Sigmoid colon (tissue), 7 donors: ENCODE results near the gene CAV2. TPM values are rescaled to one million over a fixed set of nuclear protein-coding genes. Genes with fewer than 3 reads are reported as not detected.

ENCODE experiments used
- DNase-seq: peaks from one replicate; pipeline ENCODE4 v3.0.0-alpha.2; 2019
- H3K27ac ChIP-seq, 4 donors: fragments of 200-600 bp; sonication (generic); one replicate each; pipeline ENCODE4 v1.5.1; 2016 to 2019; ENCODE audit warnings: mild to moderate bottlenecking in 1 of 4
- H3K27me3 ChIP-seq, 3 donors: fragments of 200-600 bp; sonication (generic); one replicate each; pipeline ENCODE4 v1.5.1; 2019; ENCODE audit warnings: mild to moderate bottlenecking in 1 of 3
- H3K36me3 ChIP-seq, 4 donors: fragments of 200-600 bp; sonication (generic); one replicate each; pipeline ENCODE4 v1.5.1; 2016 to 2019
- H3K4me1 ChIP-seq, 4 donors: fragments of 200-600 bp; sonication (generic); one replicate each; pipeline ENCODE4 v1.5.1; 2017 to 2019
- H3K4me3 ChIP-seq, 4 donors: fragments of 200-600 bp; sonication (generic); one replicate each; pipeline ENCODE4 v1.5.1; 2017 to 2019; ENCODE audit warnings: mild to moderate bottlenecking in 2 of 4, moderate library complexity in 1 of 4
- H3K9me3 ChIP-seq, 4 donors: fragments of 200-600 bp in 3 of 4; sonication (generic) in 3 of 4; one replicate each; pipeline versions ENCODE4 v1.5.1 to v1.6.1; 2013 to 2019
- CTCF ChIP-seq, 4 experiments: fragments of 450-650 bp in 3 of 4; fragments of 200-600 bp in 1 of 4; IDR thresholded peaks; one replicate each; pipeline ENCODE4 v1.5.1; 2016 to 2019; ENCODE audit warnings: antibody characterized with exemption in 4 of 4, mild to moderate bottlenecking in 3 of 4, moderate library complexity in 2 of 4
- EP300 ChIP-seq, 4 donors: sonication (generic); formaldehyde crosslinking; IDR thresholded peaks; one replicate each; pipeline ENCODE4 v1.6.1; 2017; ENCODE audit warnings: antibody characterized with exemption in 4 of 4
- POLR2A ChIP-seq, 2 donors: fragments of 450-650 bp; IDR thresholded peaks; one replicate each; pipeline ENCODE4 v1.6.1; 2016; ENCODE audit warnings: antibody characterized with exemption in 2 of 2, mild to moderate bottlenecking in 2 of 2, moderate library complexity in 2 of 2
- POLR2AphosphoS5 ChIP-seq, 4 donors: sonication (generic); formaldehyde crosslinking; IDR thresholded peaks; one replicate each; pipeline ENCODE4 v1.6.1; 2017; ENCODE audit warnings: antibody characterized with exemption in 4 of 4
- WGBS, 2 donors: extraction: QIAGEN DNeasy Blood & Tissue Kit; methylation state at CpG; one replicate each; pipeline ENCODE4 v1.1.7; 2013; 5-methylcytosine and 5-hydroxymethylcytosine counted together
- intact Hi-C: fragments of 100-400 bp; cut with DNase I; formaldehyde crosslinking; loops from one replicate; pipeline ENCODE4 v1.15.1; 2023
- polyA plus RNA-seq, 3 donors: library from polyadenylated mRNA; stranded (reverse); fragments of 200-250 nt; gene quantifications; one replicate each; pipeline ENCODE4 v1.2.3, GENCODE V29; 2013
- total RNA-seq, 4 donors: library from RNA; depleted of rRNA; stranded (reverse); fragments of >200 nt; gene quantifications; one replicate each; pipeline ENCODE4 v1.1.0, GENCODE V29; 2016
- donor health status: healthy with polysubstance abuse.
- donor health status: Bipolar disorder and iron deficiency.
- donor health status: healthy.

Gene CAV2
- total RNA-seq (100 to 1,000 TPM in 1 of 4 donors, 10 to 100 TPM in 3; 81.8 to 142 (median 88.6) TPM), polyA plus RNA-seq (10 to 100 TPM in 1 of 3 donors, 1 to 10 TPM in 2; 4.6 to 12.8 (median 7.8) TPM)

- Histone ChIP-seq H3K9me3 (no peaks in the 10 kb centered on the region), H3K27me3 (no peaks in the 10 kb centered on the region), H3K27ac (peak within 1 kb of the TSS; percentile 89 to 98 (median 95)), H3K4me1 (peaks cover 0 to 30% (median 14%) of the 10 kb centered on the region in 4 donors), H3K36me3 (no peaks in the 10 kb centered on the region), H3K4me3 (peak within 1 kb of the TSS; percentile 61 to 82 (median 78))
- intact Hi-C loops = loop anchor here (5.0 kb wide), 1 partner anchor 142 kb away; no protein-coding TSS in a partner anchor
- TF ChIP-seq CTCF (IDR thresholded peaks at IDR 0.05) (no peak), POLR2A (IDR thresholded peaks at IDR 0.05) (peak in 1 of 2 donors; percentile 39), POLR2AphosphoS5 (IDR thresholded peaks at IDR 0.05) (peak in 3 of 4 donors; percentile 44 to 82 (median 72))
- DNase-seq = peak; percentile 81
- 2 to 4% methylated on average over 86 of the region's 86 CpGs for WGBS, 2 donors
Measured at GRCh38 chr7:116499168-116500077, at the start of gene CAV2. TSS of gene CAV2 (plus strand) at chr7:116499738. CDS start at chr7:116499782, 44 bp downstream.

- Histone ChIP-seq H3K9me3 (no peaks in the 10 kb centered on the region), H3K4me1 (peaks cover 0 to 61% (median 30%) of the 10 kb centered on the region in 4 donors), H3K27me3 (no peaks in the 10 kb centered on the region), H3K27ac (peak overlapping the region; percentile 65 to 79 (median 70)), H3K4me3 (no peak overlapping the region), H3K36me3 (no peaks in the 10 kb centered on the region)
- TF ChIP-seq POLR2AphosphoS5 (IDR thresholded peaks at IDR 0.05) (peak; percentile 19 to 56 (median 30)), EP300 (IDR thresholded peaks at IDR 0.05) (no peak)
- 75 to 83% methylated on average over 4 of the region's 4 CpGs for WGBS, 2 donors
- no peak for DNase-seq
- intact Hi-C loops = no loop called here
Measured at GRCh38 chr7:116449950-116450349, 49.6 kb upstream of the CAV2 start.

GRCh38 chr7:116451957-116452729 lies 47.4 kb upstream of the CAV2 start:
- Histone ChIP-seq H3K27ac (no peak overlapping the region), H3K9me3 (no peaks in the 10 kb centered on the region), H3K27me3 (no peaks in the 10 kb centered on the region), H3K4me1 (peaks cover 0 to 57% (median 25%) of the 10 kb centered on the region in 4 donors), H3K36me3 (no peaks in the 10 kb centered on the region), H3K4me3 (no peak overlapping the region)
- TF ChIP-seq POLR2A (IDR thresholded peaks at IDR 0.05) (no peak), CTCF (IDR thresholded peaks at IDR 0.05) (no peak), EP300 (IDR thresholded peaks at IDR 0.05) (no peak), POLR2AphosphoS5 (IDR thresholded peaks at IDR 0.05) (no peak)
- intact Hi-C loops = no loop called here
- WGBS, 2 donors = 91 to 96% methylated on average over 2 of the region's 2 CpGs
- no peak for DNase-seq

GRCh38 chr7:116454377-116454776 lies 45.2 kb upstream of the CAV2 start:
- H3K36me3 ChIP-seq = no peaks in the 10 kb centered on the region
- no peak for DNase-seq
- intact Hi-C loops = no loop called here
- WGBS, 2 donors = 77 to 87% methylated on average over 2 of the region's 2 CpGs
- H3K4me3 ChIP-seq = no peak overlapping the region
- no peak overlapping the region for H3K27ac ChIP-seq
- TF ChIP-seq POLR2A (IDR thresholded peaks at IDR 0.05) (no peak), EP300 (IDR thresholded peaks at IDR 0.05) (no peak), CTCF (IDR thresholded peaks at IDR 0.05) (no peak), POLR2AphosphoS5 (IDR thresholded peaks at IDR 0.05) (no peak)
- peaks cover 0 to 34% (median 10%) of the 10 kb centered on the region in 4 donors for H3K4me1 ChIP-seq
- no peaks in the 10 kb centered on the region for H3K9me3 ChIP-seq
- H3K27me3 ChIP-seq = no peaks in the 10 kb centered on the region

- 74 to 85% methylated on average over 2 of the region's 2 CpGs for WGBS, 2 donors
- no peak overlapping the region for H3K27ac ChIP-seq
Measured at GRCh38 chr7:116455009-116455408, 44.5 kb upstream of the CAV2 start.

More at GRCh38 chr7:116455009-116455408, 44.5 kb upstream of the CAV2 start:
- no peak overlapping the region for H3K4me3 ChIP-seq
- H3K36me3 ChIP-seq = no peaks in the 10 kb centered on the region
- TF ChIP-seq EP300 (IDR thresholded peaks at IDR 0.05) (no peak), POLR2AphosphoS5 (IDR thresholded peaks at IDR 0.05) (no peak), POLR2A (IDR thresholded peaks at IDR 0.05) (no peak), CTCF (IDR thresholded peaks at IDR 0.05) (no peak)
- DNase-seq = no peak
- H3K27me3 ChIP-seq = no peaks in the 10 kb centered on the region
- H3K4me1 ChIP-seq = peaks cover 0 to 28% (median 6%) of the 10 kb centered on the region in 4 donors
- H3K9me3 ChIP-seq = no peaks in the 10 kb centered on the region
- intact Hi-C loops = no loop called here
